Endothelial cell of hepatic sinusoid (primary cell): ENCODE results near the gene GUCD1.

ENCODE experiments used
- in situ Hi-C: cut with HindIII; loops from 2 replicates; pipeline ENCODE4 v1.10.0; 2017; ENCODE audit warnings: low sequenced_read_pairs

The GUCD1 gene

DNA sequence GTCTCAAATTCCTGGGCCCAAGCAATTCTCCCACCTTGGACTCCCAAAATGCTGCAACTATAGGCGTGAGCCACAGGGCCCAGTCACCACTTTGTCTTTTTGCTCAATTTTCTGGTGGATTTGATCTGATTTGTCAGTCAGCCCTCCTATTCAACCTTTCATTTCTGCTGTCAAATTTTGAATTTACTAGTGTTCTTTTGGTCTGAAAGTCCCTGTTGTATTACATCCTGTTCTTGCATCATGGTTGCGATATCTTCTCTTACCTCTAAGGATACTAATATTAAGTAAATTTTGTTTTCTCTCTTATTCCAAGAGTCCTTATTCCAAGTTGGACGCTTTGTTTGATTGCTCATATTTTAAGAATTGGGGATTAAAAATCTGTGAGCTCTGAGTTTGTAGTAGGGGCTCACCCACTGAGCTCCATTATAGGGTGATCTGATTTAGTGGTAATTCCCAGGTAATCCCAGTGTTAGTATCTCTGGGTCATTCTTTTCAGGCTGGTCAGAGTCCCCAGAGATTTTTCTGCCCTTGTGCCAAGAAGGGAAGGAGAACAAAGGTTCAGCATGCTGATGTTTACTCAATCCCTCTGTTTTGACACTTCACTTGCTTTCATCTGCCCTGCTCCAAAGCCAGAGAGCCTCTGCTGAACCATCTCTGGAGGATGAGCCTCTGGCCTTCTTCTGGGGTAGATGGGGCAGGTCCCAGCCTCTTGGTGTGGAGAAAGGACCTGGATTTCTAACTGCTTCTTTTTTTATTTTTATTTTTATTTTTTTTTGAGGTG, 49.8 kb downstream of the GUCD1 start:
- in situ Hi-C loops = no loop called here

- in situ Hi-C loops = no loop called here
These were observed 50.4 kb downstream of the GUCD1 start for GRCh38 chr22:24504540-24504939.

DNA sequence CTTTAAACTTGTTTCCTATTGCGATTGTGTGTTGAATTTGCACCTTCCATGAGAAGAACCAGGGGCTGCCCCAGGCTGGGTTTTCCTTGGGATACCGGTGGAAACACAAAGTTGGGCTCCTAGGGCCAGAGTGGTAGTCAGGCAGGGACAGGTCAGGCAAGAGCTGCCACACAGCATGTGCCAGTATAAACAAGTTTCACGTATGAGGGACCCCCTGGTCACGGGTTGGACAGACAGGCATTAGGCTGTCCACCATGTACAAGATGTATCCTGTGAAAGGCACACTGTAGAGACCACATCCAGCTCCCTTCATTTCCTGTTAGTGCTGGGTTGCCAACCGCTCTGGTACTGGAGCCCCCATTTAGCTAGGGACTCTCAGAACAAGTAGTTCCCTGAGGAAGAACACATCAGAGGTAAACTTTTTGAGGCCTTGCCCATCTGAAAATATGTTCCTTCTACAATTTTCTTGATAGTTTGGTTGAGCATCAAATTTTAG, 51.0 kb downstream of the GUCD1 start:
- in situ Hi-C loops = no loop called here

- in situ Hi-C loops = no loop called here
These were observed 51.6 kb downstream of the GUCD1 start for GRCh38 chr22:24503137-24503842.

DNA sequence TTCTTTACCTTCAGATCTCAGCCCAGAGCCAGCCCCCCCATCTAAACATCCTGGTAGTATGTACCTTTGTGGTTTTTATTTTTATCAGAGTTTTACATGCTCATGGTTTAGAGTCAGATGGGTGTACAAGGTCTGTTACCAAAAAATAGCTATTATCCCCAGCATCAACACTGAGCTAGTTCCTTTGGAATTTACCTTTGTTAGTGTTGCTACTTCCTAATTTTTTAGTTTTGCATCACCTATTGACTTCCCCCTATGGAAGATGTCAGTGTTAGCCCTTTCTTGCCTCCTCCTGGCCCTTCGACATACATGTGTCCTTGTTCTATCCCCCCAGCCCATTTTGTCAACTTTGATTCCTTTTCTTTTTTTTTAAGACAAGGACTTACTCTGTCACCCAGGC, 52.4 kb downstream of the GUCD1 start:
- in situ Hi-C loops = no loop called here

GRCh38 chr22:24502034-24502433, 52.9 kb downstream of the GUCD1 start:
- in situ Hi-C loops = no loop called here

DNA sequence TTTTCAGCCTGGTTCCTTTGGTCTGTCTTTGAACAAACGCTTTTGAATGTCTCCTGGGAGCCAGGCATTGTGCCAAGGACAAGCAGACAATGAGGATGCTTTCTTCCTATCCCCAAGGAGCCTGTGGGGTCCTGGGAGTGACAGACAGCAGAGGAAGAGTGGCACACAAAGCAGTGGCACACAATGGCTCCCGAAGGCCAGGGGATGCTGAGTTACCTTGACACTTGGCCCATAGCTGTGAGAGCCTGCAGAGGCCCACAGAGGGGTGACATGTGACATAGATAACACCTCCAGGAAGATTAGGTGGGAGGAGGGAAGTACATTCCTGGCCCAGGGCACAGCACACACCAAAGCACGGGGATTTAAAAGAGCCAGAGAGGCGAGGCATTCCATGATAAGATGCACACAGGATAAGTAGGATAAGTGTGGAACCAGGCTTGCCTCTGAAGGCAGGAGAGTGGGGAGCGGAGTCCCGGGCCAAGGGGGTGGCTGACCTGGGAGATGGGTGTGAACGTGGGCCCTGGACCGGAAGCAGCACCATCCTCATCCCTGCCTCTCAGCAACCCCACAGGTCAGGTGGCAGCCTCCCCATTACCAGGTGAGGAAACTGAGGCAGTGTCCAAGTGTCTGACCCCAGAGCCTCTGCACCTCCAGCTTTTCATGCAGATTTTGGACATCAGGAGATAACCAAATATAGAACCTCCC, 53.5 kb downstream of the GUCD1 start:
- in situ Hi-C loops = no loop called here

DNA sequence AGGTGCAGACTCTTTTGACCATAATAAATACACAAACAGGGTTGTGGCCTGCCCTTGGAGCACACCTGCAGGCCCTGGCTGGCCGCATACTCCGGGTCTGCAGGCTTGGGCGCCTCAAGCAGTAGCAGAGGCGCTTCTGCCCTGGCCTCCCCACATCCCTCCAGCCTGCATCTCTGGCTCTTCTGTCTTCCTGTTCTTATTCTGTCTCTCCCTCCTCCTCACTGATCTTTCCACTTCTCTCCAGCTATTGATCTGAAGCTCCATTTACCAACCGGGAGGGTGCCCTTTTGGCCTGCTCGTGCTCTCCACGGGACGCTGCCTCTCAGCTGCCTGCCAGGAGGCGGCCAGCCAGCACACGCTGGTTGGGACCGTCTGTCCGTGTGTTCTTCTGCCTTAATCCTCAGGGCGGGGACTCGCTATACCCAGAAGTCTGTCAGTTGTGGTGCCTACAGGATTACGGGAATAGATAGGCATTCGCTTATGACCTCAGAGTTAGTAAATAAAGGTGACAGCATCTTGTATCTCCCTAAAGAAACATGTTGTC, 54.6 kb downstream of the GUCD1 start:
- in situ Hi-C loops = no loop called here

- in situ Hi-C loops = no loop called here
These were observed 55.1 kb downstream of the GUCD1 start for GRCh38 chr22:24499706-24500276.

DNA sequence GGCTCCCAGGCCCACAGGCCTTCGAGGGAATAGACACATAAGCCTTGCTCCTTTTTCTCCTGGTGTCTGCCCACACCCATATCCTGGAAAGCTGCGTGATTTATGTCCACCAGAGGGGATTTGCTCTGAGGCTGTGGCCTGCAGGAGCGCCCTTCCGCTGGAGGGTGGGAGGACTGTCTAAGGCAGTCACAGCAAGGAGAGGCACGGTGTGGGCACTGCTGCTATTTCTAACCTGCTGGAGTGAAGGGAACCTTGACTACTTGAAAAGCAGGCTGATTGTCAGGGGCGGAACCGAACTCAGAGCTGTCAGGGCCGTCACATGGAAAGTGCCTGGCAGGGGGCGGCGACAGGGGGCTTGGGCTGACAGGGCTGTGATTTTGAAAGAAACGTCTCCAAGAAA, 56.1 kb downstream of the GUCD1 start:
- in situ Hi-C loops = no loop called here

GRCh38 chr22:24497841-24498258, 57.1 kb downstream of the GUCD1 start:
- in situ Hi-C loops = no loop called here

DNA sequence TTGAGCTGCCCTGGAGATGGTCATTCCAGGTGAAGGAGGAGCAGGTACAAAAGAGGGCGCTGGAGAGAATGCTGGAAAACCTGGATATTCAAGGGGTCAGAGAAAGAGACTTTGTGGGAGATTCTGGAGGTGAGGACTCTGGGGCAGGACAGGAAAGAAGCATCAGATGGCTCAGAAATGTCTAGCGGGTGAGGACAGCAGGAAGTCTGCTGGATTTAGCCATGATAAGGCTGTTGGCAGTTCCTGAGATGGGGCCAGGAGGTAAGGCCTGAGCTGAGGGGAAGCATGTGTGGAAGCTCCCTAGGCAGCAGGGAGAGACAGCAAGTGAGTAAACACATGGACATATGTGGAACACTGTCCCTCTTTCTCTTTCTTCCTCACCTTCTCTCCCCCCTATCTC, 58.3 kb downstream of the GUCD1 start:
- in situ Hi-C loops = no loop called here

- in situ Hi-C loops = no loop called here
These were observed 58.7 kb downstream of the GUCD1 start for GRCh38 chr22:24496234-24496633.

- in situ Hi-C loops = no loop called here
These were observed 59.6 kb downstream of the GUCD1 start for GRCh38 chr22:24495365-24495675.

- in situ Hi-C loops = no loop called here
These were observed 60.2 kb downstream of the GUCD1 start, which contains the start of gene UPB1 for GRCh38 chr22:24494528-24495364. Gene UPB1 (plus strand): TSS chr22:24495332. CDS start chr22:24495404, 72 bp downstream.

DNA sequence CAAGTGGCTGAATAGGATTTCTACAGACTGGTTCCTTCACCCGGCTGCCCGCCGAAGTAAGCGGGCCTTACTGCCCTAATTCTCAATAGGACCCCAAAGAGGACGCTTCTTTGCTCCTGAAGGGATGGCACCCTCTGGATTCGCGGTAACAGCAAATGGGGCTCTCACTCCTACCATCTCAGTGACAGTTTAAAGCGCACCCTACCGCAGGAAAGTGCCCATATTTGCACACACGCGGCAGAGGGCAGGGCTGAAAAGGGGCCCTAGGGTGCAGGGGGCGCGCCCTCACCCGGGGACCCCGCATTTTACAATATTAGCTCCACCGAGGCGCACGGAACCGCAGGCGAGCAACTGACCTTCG, 60.8 kb downstream of the GUCD1 start:
- in situ Hi-C loops = no loop called here

DNA sequence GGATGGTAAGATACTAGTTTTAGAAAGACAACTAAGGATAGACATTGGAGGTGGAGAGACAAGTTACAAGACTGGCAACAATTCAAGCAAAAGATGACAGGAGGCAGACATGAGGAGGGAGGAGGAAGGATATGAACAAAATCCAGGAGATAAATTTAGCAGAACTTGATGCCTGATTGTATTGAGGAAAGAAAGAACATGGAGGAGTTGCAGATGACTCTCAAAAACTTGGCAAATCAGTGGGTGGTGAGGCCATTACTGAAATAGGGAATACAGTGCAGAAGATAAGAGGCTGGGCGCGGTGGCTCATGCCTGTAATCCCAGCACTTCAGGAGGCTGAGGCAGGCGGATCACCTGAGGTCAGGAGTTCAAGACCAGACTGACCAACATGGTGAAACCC, 62.5 kb downstream of the GUCD1 start:
- in situ Hi-C loops = no loop called here
